HepG2 (cell line): ENCODE measurements around the gene MFAP2. TPM values are rescaled to one million over a fixed set of nuclear protein-coding genes. Genes with fewer than 3 reads are reported as not detected.
"Not testable (repeated sequence)": the region's sequence is repeated elsewhere in the genome, so short reads cannot be mapped to it uniquely, and the experiment has no call there.

Source experiments
- ATAC-seq: fragments of 200-7000 bp; cut with Tn5 transposase; 3 replicates; pipeline ENCODE4 v1.9.1; 2020; ENCODE audit warnings: mild to moderate bottlenecking, moderate library complexity
- BruUV-seq: library from RNA; stranded (reverse); fragments of 400-500 nt; replicated peaks from 2 replicates; lab custom pipeline; 2021; lab: Mats Ljungman, UMichigan
- CTCF ChIA-PET: fragments of 300-600 bp; formaldehyde crosslinking; extraction: SDS; loops from one replicate; lab custom pipeline; 2021; ENCODE audit warnings: low total read pairs, inconsistent platforms, low intra/inter-chr PET ratio; lab: Yijun Ruan, JAX
- POLR2A ChIA-PET: fragments of 350-600 bp; sonication (Branson Sonifier 250); formaldehyde crosslinking; loops from one replicate; lab custom pipeline; 2020; ENCODE audit warnings: antibody characterized with exemption, inconsistent platforms; lab: Yijun Ruan, JAX
- DNase-seq: peaks from one replicate; pipeline ENCODE4 v3.0.0-alpha.2; 2015; ENCODE audit warnings: low spot score
- FAIRE-seq: peaks from 3 replicates; lab custom pipeline; 2011; peaks lifted over from hg19 to GRCh38; lab: Jason Lieb, UNC
- H2AFZ ChIP-seq: one replicate; pipeline ENCODE4 v1.6.1; 2011; ENCODE audit warnings: low read length, inconsistent platforms
- H3K27ac ChIP-seq: fragments of 300-600 bp; 3 replicates; pipeline ENCODE4 v1.8.0; 2011; ENCODE audit warnings: mixed run types, mild to moderate bottlenecking, mixed read lengths, low read length, inconsistent platforms; ENCODE audit not compliant: insufficient read depth; ENCODE audit errors: extremely low read length
- H3K27me3 ChIP-seq, 2 experiments: fragments of 200-600 bp in 1 of 2; 2 replicates in 1 of 2; 3 replicates in 1 of 2; pipeline versions ENCODE4 v1.6.0 to v1.8.0; 2011; ENCODE audit warnings: low read length in 2 of 2, mild to moderate bottlenecking in 2 of 2, moderate library complexity in 2 of 2, inconsistent platforms in 1 of 2; ENCODE audit not compliant: insufficient read depth in 2 of 2, control insufficient read depth in 1 of 2
- H3K36me3 ChIP-seq, 2 experiments: fragments of 200-600 bp in 1 of 2; replicated peaks in 1 of 2; 2 replicates in 1 of 2; 3 replicates in 1 of 2; pipeline versions ENCODE4 v1.5.1 to v1.8.0; 2011; ENCODE audit warnings: low read length in 2 of 2, inconsistent platforms in 1 of 2; ENCODE audit not compliant: insufficient read depth in 2 of 2, control insufficient read depth in 1 of 2
- H3K4me1 ChIP-seq: 2 replicates; pipeline ENCODE4 v1.5.1; 2012; ENCODE audit warnings: low read length, inconsistent platforms; ENCODE audit not compliant: insufficient read depth
- H3K4me2 ChIP-seq: 2 replicates; pipeline ENCODE4 v1.6.0; 2011; ENCODE audit warnings: low read depth, low read length, inconsistent platforms
- H3K4me3 ChIP-seq, 3 experiments: fragments of 200-600 bp in 1 of 3; sonication (generic), shearing (Covaris generic) in 1 of 3; replicated peaks in 1 of 3; 2 replicates each; pipeline ENCODE4 v1.5.1; 2011 to 2016; ENCODE audit warnings: low read length in 3 of 3, inconsistent platforms in 2 of 3, low read depth in 2 of 3, mild to moderate bottlenecking in 2 of 3, control low read depth in 1 of 3, mixed read lengths in 1 of 3; ENCODE audit not compliant: insufficient read depth in 1 of 3
- H3K79me2 ChIP-seq: one replicate; pipeline ENCODE4 v1.6.1; 2011; ENCODE audit warnings: low read length, inconsistent platforms; ENCODE audit not compliant: insufficient read depth
- H3K9ac ChIP-seq: 2 replicates; pipeline ENCODE4 v1.6.0; 2011; ENCODE audit warnings: mild to moderate bottlenecking, low read depth, low read length, inconsistent platforms; ENCODE audit not compliant: insufficient read depth
- H3K9me3 ChIP-seq: 2 replicates; pipeline ENCODE4 v1.5.1; 2012; ENCODE audit warnings: mild to moderate bottlenecking, low read length
- H4K20me1 ChIP-seq: 2 replicates; pipeline ENCODE4 v1.6.0; 2011; ENCODE audit warnings: inconsistent platforms, mild to moderate bottlenecking, low read length, moderate library complexity; ENCODE audit not compliant: insufficient read depth
- WGBS: methylation state at CpG from one replicate; pipeline ENCODE4 v1.1.6; 2017; ENCODE audit warnings: low lambda C conversion rate; 5-methylcytosine and 5-hydroxymethylcytosine counted together
- in situ Hi-C: cut with HindIII; loops from 2 replicates; pipeline ENCODE4 v1.10.0; 2017; ENCODE audit warnings: low pct_unique_long_range_greater_than_20kb; ENCODE audit not compliant: extremely low pct_ligation_motif_present
- intact Hi-C: fragments of 100-400 bp; cut with micrococcal nuclease; formaldehyde crosslinking; loops from one replicate; pipeline ENCODE4 v1.10.0; 2022; ENCODE audit not compliant: unreplicated experiment
- polyA plus RNA-seq, 8 experiments: library from polyadenylated mRNA; depleted of rRNA in 3 of 8; stranded (reverse) in 7 of 8; unstranded in 1 of 8; fragments of >200 nt; fragmentation: Illumina TruSeq in 4 of 8; extraction: Trizol in 4 of 8; gene quantifications; 2 replicates each; pipeline versions ENCODE4 v1.2.1 to v1.2.3, GENCODE V29; 2011 to 2016; ENCODE audit warnings: low read depth in 4 of 8, missing spikeins in 1 of 8, mixed read lengths in 1 of 8; ENCODE audit not compliant: insufficient read depth in 1 of 8
- total RNA-seq, 5 experiments: library from RNA; depleted of rRNA; stranded (reverse); fragments of >200 nt; fragmentation: Illumina TruSeq; extraction: Trizol; gene quantifications; 2 replicates each; pipeline ENCODE4 v1.2.3, GENCODE V29; 2016; ENCODE audit warnings: low read depth in 1 of 5

Gene MFAP2
- total and polyA plus RNA-seq, 2 of the 13 experiments (the other 11 are each of a cell fraction or from before 2014, with no cell fraction given) = 1.1 to 1.4 TPM

DNA sequence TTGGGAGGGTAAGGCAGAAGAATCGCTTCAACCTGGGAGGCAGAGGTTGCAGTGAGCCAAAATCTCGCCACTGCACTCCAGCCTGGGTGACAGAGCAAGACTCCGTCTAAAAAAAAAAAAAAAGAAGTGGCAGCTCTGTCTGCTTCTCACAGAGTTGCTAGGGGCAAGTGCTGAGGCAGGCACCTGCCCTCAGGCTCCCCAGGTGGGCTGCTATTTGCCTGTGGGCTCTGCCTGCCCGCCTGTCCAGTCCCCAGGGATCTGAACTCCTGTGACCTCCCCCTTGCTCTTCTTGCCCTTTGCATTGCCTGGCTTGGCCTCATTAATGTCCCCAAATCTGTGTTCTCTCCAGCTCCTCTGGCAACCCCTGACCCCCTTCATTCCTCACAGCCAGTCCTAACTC is 28.0 kb downstream of the MFAP2 start:
- DNase-seq, H3K9ac ChIP-seq, H2AFZ ChIP-seq, H3K27me3 ChIP-seq, H3K4me3 ChIP-seq, BruUV-seq, FAIRE-seq, H3K36me3 ChIP-seq, H3K4me2 ChIP-seq, H3K79me2 ChIP-seq, H3K4me1 ChIP-seq, H4K20me1 ChIP-seq, intact Hi-C loops, H3K9me3 ChIP-seq, H3K27ac ChIP-seq, ATAC-seq: not testable (repeated sequence)
- ChIA-PET CTCF (interaction anchor here (0.6 to 1.9 kb wide), 4 partner anchors 8 to 330 kb away, joined by 3 to 26 read pairs (median 4); no protein-coding TSS in a partner anchor), POLR2A (interaction anchor here (1.0 to 1.3 kb wide), 2 partner anchors 327 to 330 kb away, joined by 5 to 15 read pairs; no protein-coding TSS in a partner anchor)
- in situ Hi-C loops = loop anchor here (25.0 kb wide), 1 partner anchor 285 kb away; the partner anchor contains the start of gene PADI3
- WGBS = 69% methylated on average over 4 of the region's 4 CpGs

DNA sequence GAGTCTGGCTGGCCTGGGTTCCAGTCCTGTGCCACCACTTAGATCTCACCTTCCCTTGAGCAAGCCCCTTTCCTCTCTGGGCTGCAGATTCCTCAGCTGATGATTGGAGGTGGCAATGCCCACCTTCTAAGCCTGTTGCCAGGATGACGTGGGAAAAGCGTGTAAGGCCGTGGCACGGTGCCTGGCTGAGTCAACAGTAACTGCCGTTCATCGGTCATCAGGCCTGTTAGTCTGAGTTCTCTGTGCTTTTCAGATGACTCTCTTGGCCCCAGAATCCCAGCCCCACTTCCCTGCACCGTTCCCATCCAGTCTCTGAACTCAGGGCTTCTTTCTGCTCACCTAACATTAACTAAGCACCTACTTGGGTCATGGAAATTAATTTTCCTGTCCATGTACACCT is 31.4 kb downstream of the MFAP2 start:
- H4K20me1 ChIP-seq = not testable (repeated sequence)

More for the DNA sequence above, 31.4 kb downstream of the MFAP2 start:
- ATAC-seq, in situ Hi-C loops, H3K79me2 ChIP-seq, H3K4me3 ChIP-seq, DNase-seq, BruUV-seq, H3K9ac ChIP-seq, H3K27me3 ChIP-seq, POLR2A ChIA-PET, H3K4me1 ChIP-seq, FAIRE-seq, H3K27ac ChIP-seq, H2AFZ ChIP-seq, H3K9me3 ChIP-seq, H3K36me3 ChIP-seq, H3K4me2 ChIP-seq, intact Hi-C loops: not testable (repeated sequence)
- CTCF ChIA-PET = interaction anchor here (1.6 kb wide), 1 partner anchor 12 kb away, joined by 3 read pairs; no protein-coding TSS in a partner anchor
- WGBS = 68% methylated on average over 7 of the region's 7 CpGs
